GM12801 (cell line): ENCODE measurements around the gene HEPHL1.

ENCODE experiments used
- CTCF ChIP-seq: IDR thresholded peaks from one replicate; pipeline ENCODE4 v1.5.1; 2011; ENCODE audit warnings: control low read depth; ENCODE audit not compliant: insufficient read length; ENCODE audit errors: extremely low read depth

HEPHL1 gene

GRCh38 chr11:94111660-94112059 is 90.5 kb downstream of the HEPHL1 start:
- TF ChIP-seq CTCF: no peak

- TF ChIP-seq CTCF: no peak
Measured at GRCh38 chr11:94112206-94112953, 91.2 kb downstream of the HEPHL1 start.

- TF ChIP-seq CTCF: no peak
Measured at GRCh38 chr11:94117197-94117574, 96.0 kb downstream of the HEPHL1 start.

GRCh38 chr11:94117871-94118270 is 96.7 kb downstream of the HEPHL1 start:
- TF ChIP-seq CTCF: no peak

GRCh38 chr11:94120946-94121345 is 99.8 kb downstream of the HEPHL1 start:
- TF ChIP-seq CTCF: no peak

- no peak for TF ChIP-seq CTCF
Measured at GRCh38 chr11:94125407-94126115, 104.4 kb downstream of the HEPHL1 start.

- TF ChIP-seq CTCF: no peak
Measured at GRCh38 chr11:94127638-94128037, 106.5 kb downstream of the HEPHL1 start.
